Muscle layer of colon (tissue), 2 donors: ENCODE results near the gene ATP8A2.

Experiments
- H3K27ac ChIP-seq: one replicate; pipeline ENCODE4 v1.7.0; 2013; ENCODE audit warnings: low read depth, mild to moderate bottlenecking, low read length, moderate library complexity
- H3K27me3 ChIP-seq, 2 donors: one replicate each; pipeline ENCODE4 v1.7.0; 2013; ENCODE audit warnings: low read length in 2 of 2, mild to moderate bottlenecking in 2 of 2; ENCODE audit not compliant: insufficient read depth in 2 of 2, control insufficient read depth in 1 of 2
- H3K36me3 ChIP-seq: one replicate; pipeline ENCODE4 v1.7.0; 2013; ENCODE audit warnings: mild to moderate bottlenecking, low read length; ENCODE audit not compliant: insufficient read depth
- H3K4me1 ChIP-seq: one replicate; pipeline ENCODE4 v1.7.0; 2013; ENCODE audit warnings: mild to moderate bottlenecking, low read length; ENCODE audit not compliant: insufficient read depth
- H3K4me3 ChIP-seq, 2 donors: one replicate each; pipeline ENCODE4 v1.7.0; 2013; ENCODE audit warnings: low read length in 2 of 2, low read depth in 1 of 2, mild to moderate bottlenecking in 1 of 2, moderate library complexity in 1 of 2
- H3K9ac ChIP-seq: one replicate; pipeline ENCODE4 v1.7.0; 2013; ENCODE audit warnings: low read length
- H3K9me3 ChIP-seq: one replicate; pipeline ENCODE4 v1.7.0; 2013; ENCODE audit warnings: mild to moderate bottlenecking, low read length
- donor health status: abdominal sarcoma.
- donor health status: Adenocarcinoma of cecum.

ATP8A2 gene

GRCh38 chr13:26045142-26045541, 673.4 kb downstream of the ATP8A2 start:
- Histone ChIP-seq H3K36me3 (no peaks in the 10 kb centered on the region), H3K9ac (no peak overlapping the region), H3K9me3 (no peaks in the 10 kb centered on the region), H3K27me3 (peaks cover 19 to 34% of the 10 kb centered on the region in 2 donors), H3K27ac (no peak overlapping the region), H3K4me1 (no peaks in the 10 kb centered on the region), H3K4me3 (no peak overlapping the region)

GRCh38 chr13:26046639-26047038, 674.9 kb downstream of the ATP8A2 start:
- H3K4me3 ChIP-seq: no peak overlapping the region
- no peak overlapping the region for H3K9ac ChIP-seq
- H3K27ac ChIP-seq: no peak overlapping the region
- no peaks in the 10 kb centered on the region for H3K36me3 ChIP-seq
- no peaks in the 10 kb centered on the region for H3K4me1 ChIP-seq
- peaks cover 23 to 49% of the 10 kb centered on the region in 2 donors for H3K27me3 ChIP-seq
- no peaks in the 10 kb centered on the region for H3K9me3 ChIP-seq

- H3K27ac ChIP-seq: no peak overlapping the region
Observed at GRCh38 chr13:26047040-26047439, 675.3 kb downstream of the ATP8A2 start.

GRCh38 chr13:26048741-26049140, 677.0 kb downstream of the ATP8A2 start:
- no peak overlapping the region for H3K9ac ChIP-seq
- no peak overlapping the region for H3K27ac ChIP-seq
- no peak overlapping the region for H3K4me3 ChIP-seq
- H3K9me3 ChIP-seq: no peaks in the 10 kb centered on the region
- H3K4me1 ChIP-seq: no peaks in the 10 kb centered on the region
- no peaks in the 10 kb centered on the region for H3K36me3 ChIP-seq
- peaks cover 23 to 57% of the 10 kb centered on the region in 2 donors for H3K27me3 ChIP-seq

More at GRCh38 chr13:26047040-26047439, 675.3 kb downstream of the ATP8A2 start:
- no peak overlapping the region for H3K9ac ChIP-seq
- H3K36me3 ChIP-seq: no peaks in the 10 kb centered on the region
- H3K27me3 ChIP-seq: peaks cover 23 to 53% of the 10 kb centered on the region in 2 donors
- no peak overlapping the region for H3K4me3 ChIP-seq
- H3K9me3 ChIP-seq: no peaks in the 10 kb centered on the region
- H3K4me1 ChIP-seq: no peaks in the 10 kb centered on the region

GRCh38 chr13:26050568-26051230, 678.9 kb downstream of the ATP8A2 start:
- no peak overlapping the region for H3K27ac ChIP-seq
- no peak overlapping the region for H3K4me3 ChIP-seq
- no peaks in the 10 kb centered on the region for H3K4me1 ChIP-seq
- no peaks in the 10 kb centered on the region for H3K9me3 ChIP-seq
- no peaks in the 10 kb centered on the region for H3K36me3 ChIP-seq
- no peak overlapping the region for H3K9ac ChIP-seq
- peaks cover 23 to 57% of the 10 kb centered on the region in 2 donors for H3K27me3 ChIP-seq

- H3K4me1 ChIP-seq: no peaks in the 10 kb centered on the region
- no peaks in the 10 kb centered on the region for H3K36me3 ChIP-seq
- no peak overlapping the region for H3K27ac ChIP-seq
- H3K27me3 ChIP-seq: peaks cover 23 to 57% of the 10 kb centered on the region in 2 donors
- no peak overlapping the region for H3K9ac ChIP-seq
- no peaks in the 10 kb centered on the region for H3K9me3 ChIP-seq
- peak overlapping the region in 1 of 2 donors; percentile 30 for H3K4me3 ChIP-seq
Observed at GRCh38 chr13:26051231-26051656, 679.5 kb downstream of the ATP8A2 start.

- H3K4me3 ChIP-seq: peak within 1 kb of the TSS; percentile 30 to 49
- H3K9me3 ChIP-seq: no peaks in the 10 kb centered on the region
- no peak within 1 kb of the TSS for H3K27ac ChIP-seq
- peaks cover 23 to 51% of the 10 kb centered on the region in 2 donors for H3K27me3 ChIP-seq
- no peaks in the 10 kb centered on the region for H3K4me1 ChIP-seq
- no peaks in the 10 kb centered on the region for H3K36me3 ChIP-seq
- H3K9ac ChIP-seq: no peak within 1 kb of the TSS
Observed at GRCh38 chr13:26051657-26052311, 680.0 kb downstream of the ATP8A2 start, which contains the start of gene SHISA2. TSS of gene SHISA2 (minus strand) at chr13:26052016. CDS start at chr13:26050975, 1,041 bp downstream.

GRCh38 chr13:26052337-26052736, 680.6 kb downstream of the ATP8A2 start:
- Histone ChIP-seq H3K4me1 (no peaks in the 10 kb centered on the region), H3K36me3 (no peaks in the 10 kb centered on the region), H3K9ac (no peak overlapping the region), H3K4me3 (peak overlapping the region; percentile 30 to 49), H3K27ac (no peak overlapping the region), H3K27me3 (peaks cover 23 to 47% of the 10 kb centered on the region in 2 donors), H3K9me3 (no peaks in the 10 kb centered on the region)

GRCh38 chr13:26053418-26053980, 681.7 kb downstream of the ATP8A2 start:
- H3K9me3 ChIP-seq: no peaks in the 10 kb centered on the region
- H3K4me3 ChIP-seq: no peak overlapping the region
- H3K27ac ChIP-seq: no peak overlapping the region
- no peaks in the 10 kb centered on the region for H3K4me1 ChIP-seq
- no peaks in the 10 kb centered on the region for H3K36me3 ChIP-seq
- no peak overlapping the region for H3K9ac ChIP-seq
- peaks cover 20 to 40% of the 10 kb centered on the region in 2 donors for H3K27me3 ChIP-seq

- H3K4me3 ChIP-seq: no peak overlapping the region
- no peaks in the 10 kb centered on the region for H3K36me3 ChIP-seq
- no peaks in the 10 kb centered on the region for H3K4me1 ChIP-seq
- no peak overlapping the region for H3K27ac ChIP-seq
- H3K9ac ChIP-seq: no peak overlapping the region
- H3K27me3 ChIP-seq: peaks cover 6 to 26% of the 10 kb centered on the region in 2 donors
- no peaks in the 10 kb centered on the region for H3K9me3 ChIP-seq
Observed at GRCh38 chr13:26054896-26055295, 683.1 kb downstream of the ATP8A2 start.

GRCh38 chr13:26058704-26059103, 686.9 kb downstream of the ATP8A2 start:
- H3K36me3 ChIP-seq: no peaks in the 10 kb centered on the region
- H3K9ac ChIP-seq: no peak overlapping the region
- no peaks in the 10 kb centered on the region for H3K27me3 ChIP-seq
- no peak overlapping the region for H3K4me3 ChIP-seq
- no peaks in the 10 kb centered on the region for H3K4me1 ChIP-seq
- no peak overlapping the region for H3K27ac ChIP-seq
- no peaks in the 10 kb centered on the region for H3K9me3 ChIP-seq
